ENCODE results near the gene TMTC4. TPM values are rescaled to one million over a fixed set of nuclear protein-coding genes. Genes with fewer than 3 reads are reported as not detected.

The TMTC4 gene
- total RNA-seq, 1 donor, result 23.3 TPM

DNA sequence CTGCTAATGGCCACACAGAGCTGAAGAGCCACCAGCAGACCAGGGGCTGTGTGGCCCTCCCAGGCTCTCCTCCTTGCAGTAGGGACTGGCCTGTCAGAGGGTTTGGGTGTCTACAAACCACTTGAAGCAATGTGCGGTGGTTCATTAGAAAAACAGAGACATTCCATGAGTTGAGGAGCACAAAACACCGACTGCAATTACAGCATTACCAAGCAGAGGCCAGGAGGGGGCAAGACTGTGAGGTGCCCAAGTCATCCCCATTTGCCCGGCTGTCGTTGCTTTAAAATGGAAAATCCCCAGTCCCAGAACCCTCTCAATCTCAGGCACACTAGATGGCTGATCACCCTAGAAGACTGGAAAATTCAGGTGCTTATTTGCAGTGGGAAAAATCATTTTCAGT is 15.0 kb downstream of the TMTC4 start:
- DNase-seq (ENCODE audit: low read depth), result no peak
- TF ChIP-seq CTCF (IDR thresholded peaks at IDR 0.05; ENCODE audit: insufficient read depth, low read length), result no peak
- no peak overlapping the region for H3K4me3 ChIP-seq (ENCODE audit: low read depth, low read length)

GRCh38 chr13:100658363-100658762 is 16.2 kb downstream of the TMTC4 start:
- no peak for TF ChIP-seq CTCF (IDR thresholded peaks at IDR 0.05; ENCODE audit: insufficient read depth, low read length)
- DNase-seq (ENCODE audit: low read depth), result no peak
- no peak overlapping the region for H3K4me3 ChIP-seq (ENCODE audit: low read depth, low read length)

GRCh38 chr13:100657881-100658315 is 16.7 kb downstream of the TMTC4 start:
- DNase-seq (ENCODE audit: low read depth), result no peak
- no peak overlapping the region for H3K4me3 ChIP-seq (ENCODE audit: low read depth, low read length)
- no peak for TF ChIP-seq CTCF (IDR thresholded peaks at IDR 0.05; ENCODE audit: insufficient read depth, low read length)

- H3K4me3 ChIP-seq (ENCODE audit: low read depth, low read length), result no peak overlapping the region
- DNase-seq (ENCODE audit: low read depth), result no peak
- no peak for TF ChIP-seq CTCF (IDR thresholded peaks at IDR 0.05; ENCODE audit: insufficient read depth, low read length)
Measured at GRCh38 chr13:100652510-100652909, 22.1 kb downstream of the TMTC4 start.

DNA sequence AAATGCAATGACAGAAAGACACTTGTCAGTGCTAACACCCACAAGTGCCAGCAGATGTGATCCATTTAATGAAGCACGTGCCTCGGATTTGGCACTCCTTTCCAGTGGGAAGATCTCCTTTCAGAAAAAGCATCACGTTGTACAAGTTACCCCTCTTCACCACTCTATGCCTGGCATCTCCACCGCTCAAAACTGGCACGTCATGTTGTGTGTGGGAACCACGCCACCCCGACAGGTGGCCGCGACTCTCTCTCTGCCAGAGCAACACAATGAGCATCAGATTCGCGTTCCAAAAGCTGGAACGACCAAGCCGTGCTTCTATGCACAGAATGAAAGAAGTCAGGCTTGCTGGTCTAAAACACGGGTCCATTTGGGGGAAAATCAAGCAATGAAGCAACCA is 24.3 kb downstream of the TMTC4 start:
- H3K4me3 ChIP-seq (ENCODE audit: low read depth, low read length), result no peak overlapping the region
- no peak for TF ChIP-seq CTCF (IDR thresholded peaks at IDR 0.05; ENCODE audit: insufficient read depth, low read length)
- DNase-seq (ENCODE audit: low read depth), result no peak

GRCh38 chr13:100648354-100648753 is 26.2 kb downstream of the TMTC4 start:
- DNase-seq (ENCODE audit: low read depth), result no peak

More at GRCh38 chr13:100648354-100648753, 26.2 kb downstream of the TMTC4 start:
- TF ChIP-seq CTCF (IDR thresholded peaks at IDR 0.05; ENCODE audit: insufficient read depth, low read length), result no peak
- H3K4me3 ChIP-seq (ENCODE audit: low read depth, low read length), result no peak overlapping the region
